Psoas muscle (tissue), 8 donors: Measurements from ENCODE around the gene MBP. TPM values are rescaled to one million over a fixed set of nuclear protein-coding genes. Genes with fewer than 3 reads are reported as not detected.
A peak's percentile ranks its signal among the peaks of the same experiment; 100 is the strongest.

Experiments used
- ATAC-seq, 4 donors: fragments of 200-7000 bp; cut with Tn5 transposase; one replicate each; pipeline ENCODE4 v1.9.1; 2020; ENCODE audit warnings: moderate library complexity in 3 of 4, mild to moderate bottlenecking in 2 of 4
- DNase-seq, 2 donors: peaks; one replicate each; pipeline ENCODE4 v3.0.0-alpha.2; 2020
- H3K27ac ChIP-seq: fragments of 200-600 bp; one replicate; pipeline ENCODE4 v1.8.0; 2022
- H3K27me3 ChIP-seq, 3 donors: fragments of 200-600 bp in 1 of 3; one replicate each; pipeline versions ENCODE4 v1.6.1 to v1.8.0; 2013 to 2022; ENCODE audit warnings: low read length in 2 of 3, mild to moderate bottlenecking in 2 of 3, moderate library complexity in 1 of 3; ENCODE audit not compliant: insufficient read depth in 3 of 3
- H3K36me3 ChIP-seq, 2 donors: fragments of 200-600 bp in 1 of 2; one replicate each; pipeline versions ENCODE4 v1.6.1 to v1.8.0; 2013 to 2022; ENCODE audit warnings: low read depth in 1 of 2, mild to moderate bottlenecking in 1 of 2, moderate library complexity in 1 of 2; ENCODE audit not compliant: insufficient read depth in 1 of 2
- H3K4me1 ChIP-seq: fragments of 200-600 bp; one replicate; pipeline ENCODE4 v1.8.0; 2022
- H3K4me3 ChIP-seq: fragments of 200-600 bp; one replicate; pipeline ENCODE4 v1.8.0; 2022; ENCODE audit warnings: mild to moderate bottlenecking
- H3K9me3 ChIP-seq: fragments of 200-600 bp; one replicate; pipeline ENCODE4 v1.8.0; 2022
- WGBS, 3 donors: extraction: QIAGEN DNeasy Blood & Tissue Kit; methylation state at CpG; one replicate each; pipeline versions ENCODE4 v1.1.6 to v1.1.7; 2013; 5-methylcytosine and 5-hydroxymethylcytosine counted together
- intact Hi-C, 2 donors: fragments of 100-400 bp; cut with DNase I; formaldehyde crosslinking; loops; one replicate each; pipeline versions ENCODE4 v1.11.0 to v1.14.2; 2022
- polyA plus RNA-seq, 3 donors: library from polyadenylated mRNA; stranded (reverse); fragments of 200-250 nt; gene quantifications; one replicate each; pipeline ENCODE4 v1.2.3, GENCODE V29; 2013
- total RNA-seq, 4 donors: library from RNA; stranded (reverse); fragmentation: NEBNext Ultra II Directional in 2 of 4; extraction: Animal tissue kit (Norgen Biotek cat#: 25700) in 2 of 4; gene quantifications; one replicate each; pipeline versions ENCODE4 v1.2.1 to v1.2.4, GENCODE V29; 2021 to 2023
- TF ChIP-seq, protein P1 (sequence below): fragments of 200-600 bp; IDR thresholded peaks from one replicate; pipeline ENCODE4 v1.8.0; 2022; ENCODE audit warnings: antibody characterized with exemption
- donor health status: healthy with polysubstance abuse.
- donor health status: DM: no; HTN: no; CAD: no; lungs with moderate emphysema.
- donor health status: Bipolar disorder and iron deficiency.
- donor health status: healthy.
- donor health status: DM: yes; HTN: yes; CAD: no.
- donor health status: DM: no; HTN: no; CAD: no.
- donor health status: DM: no; HTN: no; CAD: no.
- donor health status: DM: yes; HTN: yes; CAD: no.

MBP gene
- total and polyA plus RNA-seq, 7 donors = 16.4 to 88.2 (median 51.6) TPM

DNA sequence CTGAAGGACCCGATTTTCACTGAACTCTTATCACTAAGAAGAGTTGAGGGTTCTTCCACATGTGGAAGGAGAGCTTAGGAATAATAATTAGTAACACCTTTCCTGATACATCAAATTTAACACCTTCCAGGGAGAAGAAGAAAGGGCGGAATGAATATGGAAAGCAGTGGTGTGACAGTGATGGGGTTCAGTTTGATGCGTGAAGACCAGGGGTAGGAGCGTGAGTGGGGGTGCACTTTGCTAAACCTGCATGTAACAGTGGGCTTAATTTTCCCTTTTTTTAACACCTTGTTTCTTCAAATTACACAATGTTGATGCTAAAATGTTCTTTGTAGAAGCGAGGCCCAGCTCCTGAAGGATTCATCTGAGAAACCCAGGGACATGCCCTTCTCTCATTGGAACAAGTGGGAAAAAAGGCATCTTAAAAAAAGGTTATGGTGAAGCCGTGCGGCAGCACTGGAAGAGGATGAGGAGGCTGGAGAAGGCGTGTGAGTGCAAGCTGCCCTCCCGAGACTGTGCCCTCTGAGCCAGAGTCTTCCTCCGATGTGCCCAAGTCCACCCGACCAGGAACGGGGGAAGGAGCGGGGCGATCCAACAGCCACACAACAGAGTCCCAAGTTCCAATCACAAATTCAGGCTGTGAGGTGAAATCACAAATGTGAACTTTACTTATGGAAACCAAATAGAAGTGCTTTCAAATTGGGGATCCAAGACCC is 80.8 kb downstream of the MBP start:
- ATAC-seq (no peak), DNase-seq (no peak)
- peaks cover 46% of the 10 kb centered on the region for H3K4me1 ChIP-seq
- no peak overlapping the region for H3K4me3 ChIP-seq
- TF ChIP-seq, protein P1, sequence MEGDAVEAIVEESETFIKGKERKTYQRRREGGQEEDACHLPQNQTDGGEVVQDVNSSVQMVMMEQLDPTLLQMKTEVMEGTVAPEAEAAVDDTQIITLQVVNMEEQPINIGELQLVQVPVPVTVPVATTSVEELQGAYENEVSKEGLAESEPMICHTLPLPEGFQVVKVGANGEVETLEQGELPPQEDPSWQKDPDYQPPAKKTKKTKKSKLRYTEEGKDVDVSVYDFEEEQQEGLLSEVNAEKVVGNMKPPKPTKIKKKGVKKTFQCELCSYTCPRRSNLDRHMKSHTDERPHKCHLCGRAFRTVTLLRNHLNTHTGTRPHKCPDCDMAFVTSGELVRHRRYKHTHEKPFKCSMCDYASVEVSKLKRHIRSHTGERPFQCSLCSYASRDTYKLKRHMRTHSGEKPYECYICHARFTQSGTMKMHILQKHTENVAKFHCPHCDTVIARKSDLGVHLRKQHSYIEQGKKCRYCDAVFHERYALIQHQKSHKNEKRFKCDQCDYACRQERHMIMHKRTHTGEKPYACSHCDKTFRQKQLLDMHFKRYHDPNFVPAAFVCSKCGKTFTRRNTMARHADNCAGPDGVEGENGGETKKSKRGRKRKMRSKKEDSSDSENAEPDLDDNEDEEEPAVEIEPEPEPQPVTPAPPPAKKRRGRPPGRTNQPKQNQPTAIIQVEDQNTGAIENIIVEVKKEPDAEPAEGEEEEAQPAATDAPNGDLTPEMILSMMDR = no peak
- 91 to 95% (median 95%) methylated on average over 14 of the region's 14 CpGs for WGBS, 3 donors
- peaks cover 0 to 4% of the 10 kb centered on the region in 2 donors for H3K36me3 ChIP-seq
- intact Hi-C loops = no loop called here
- peak overlapping the region; percentile 55 for H3K27ac ChIP-seq
- H3K27me3 ChIP-seq = no peaks in the 10 kb centered on the region
- no peaks in the 10 kb centered on the region for H3K9me3 ChIP-seq

DNA sequence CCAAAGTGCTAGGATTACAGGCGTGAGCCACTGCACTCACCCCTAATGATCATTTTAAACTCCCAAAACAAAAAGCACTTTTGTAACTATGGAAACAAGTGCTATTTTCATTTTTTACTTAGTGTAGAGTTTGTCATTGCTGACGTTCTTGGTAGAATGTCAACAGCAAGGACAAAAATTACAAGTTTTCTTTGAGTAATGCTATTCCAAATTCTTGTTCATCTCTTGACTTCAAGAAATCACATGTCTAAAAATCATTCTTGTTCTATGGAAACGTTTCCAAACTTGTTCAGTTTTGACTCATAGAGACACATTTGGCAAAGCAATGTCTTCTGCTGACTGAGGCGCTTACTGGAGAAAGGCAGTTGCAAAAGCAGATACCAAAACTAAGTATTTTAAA is 82.6 kb downstream of the MBP start:
- Histone ChIP-seq H3K36me3 (peaks cover 0 to 7% of the 10 kb centered on the region in 2 donors), H3K27ac (no peak overlapping the region), H3K4me3 (no peak overlapping the region), H3K27me3 (no peaks in the 10 kb centered on the region), H3K9me3 (no peaks in the 10 kb centered on the region), H3K4me1 (peaks cover 28% of the 10 kb centered on the region)
- no peak for DNase-seq
- peak in 1 of 4 donors; percentile 23 for ATAC-seq
- WGBS, 3 donors = 54 to 71% (median 65%) methylated on average over 4 of the region's 4 CpGs
- intact Hi-C loops = no loop called here
- TF ChIP-seq, protein P1 = no peak

DNA sequence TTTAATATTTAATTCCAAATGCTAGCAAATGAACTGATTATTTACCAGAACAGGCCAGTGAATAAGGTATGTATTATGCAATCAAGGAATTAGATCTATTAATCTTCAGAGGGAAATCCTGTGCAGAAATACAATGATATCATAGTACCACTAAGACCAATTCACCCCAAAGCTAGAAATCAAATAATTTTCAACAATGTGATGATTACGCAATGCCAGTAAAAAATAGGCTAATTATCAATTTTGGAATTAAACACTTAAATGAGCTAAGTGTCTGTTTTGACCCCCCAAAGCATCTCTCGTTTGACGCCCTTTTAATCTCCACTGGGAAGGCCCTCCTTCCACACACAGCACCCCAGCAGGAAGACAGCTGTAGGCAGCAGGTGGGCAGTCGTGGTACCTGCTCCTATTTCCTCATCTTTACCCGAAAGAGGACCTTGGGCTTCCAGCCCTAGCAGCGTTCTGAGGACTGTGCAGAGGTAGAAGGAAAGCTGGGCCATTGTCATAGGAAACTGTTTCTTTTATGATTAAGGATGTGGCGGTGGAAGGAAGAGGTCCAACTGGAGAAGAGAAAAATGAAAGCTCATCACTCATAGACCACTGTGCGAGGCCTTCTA is 84.7 kb downstream of the MBP start:
- intact Hi-C loops = no loop called here
- ATAC-seq = no peak
- no peaks in the 10 kb centered on the region for H3K27me3 ChIP-seq
- peaks cover 0 to 7% of the 10 kb centered on the region in 2 donors for H3K36me3 ChIP-seq
- no peak for DNase-seq
- no peak overlapping the region for H3K27ac ChIP-seq
- TF ChIP-seq, protein P1 = no peak
- H3K4me1 ChIP-seq = peaks cover 11% of the 10 kb centered on the region
- H3K4me3 ChIP-seq = no peak overlapping the region
- 79 to 90% (median 83%) methylated on average over 8 of the region's 8 CpGs for WGBS, 3 donors
- no peaks in the 10 kb centered on the region for H3K9me3 ChIP-seq

DNA sequence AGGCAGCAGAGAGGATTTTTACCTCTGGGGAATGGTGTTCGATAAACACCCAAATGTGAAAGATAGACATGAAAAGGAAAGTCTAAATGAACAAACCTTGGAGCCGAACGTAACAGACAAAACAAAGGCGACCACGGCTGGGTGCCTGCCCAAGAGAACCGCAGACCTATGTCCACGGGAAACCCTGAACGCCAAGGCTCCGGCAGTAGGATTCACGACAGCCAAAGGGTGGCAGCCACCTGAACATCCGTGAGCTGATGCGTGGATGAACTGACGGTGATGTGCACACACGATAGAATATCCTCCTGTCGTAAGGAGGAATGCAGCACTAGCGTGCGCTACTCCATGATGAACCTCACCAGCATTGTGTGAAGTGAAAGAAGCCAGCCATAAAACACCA is 85.6 kb downstream of the MBP start:
- Histone ChIP-seq H3K4me1 (peaks cover 9% of the 10 kb centered on the region), H3K36me3 (peaks cover 0 to 7% of the 10 kb centered on the region in 2 donors), H3K27ac (no peak overlapping the region), H3K9me3 (no peaks in the 10 kb centered on the region), H3K27me3 (no peaks in the 10 kb centered on the region), H3K4me3 (no peak overlapping the region)
- 94 to 96% (median 95%) methylated on average over 17 of the region's 17 CpGs for WGBS, 3 donors
- TF ChIP-seq, protein P1 = no peak
- intact Hi-C loops = no loop called here
- ATAC-seq (no peak), DNase-seq (no peak)
